GOT3 (cell line): ENCODE results near the gene IRF8.

Source experiments
- DNase-seq: peaks from one replicate; lab custom pipeline; 2025; ENCODE audit warnings: mixed read lengths; lab: John Stamatoyannopoulos, UW

Gene IRF8

GRCh38 chr16:85914423-85914794, 15.4 kb downstream of the IRF8 start:
- no peak for DNase-seq

- no peak for DNase-seq
Observed at GRCh38 chr16:85915125-85915845, 16.3 kb downstream of the IRF8 start.

GRCh38 chr16:85916141-85916890, 17.4 kb downstream of the IRF8 start:
- DNase-seq: no peak

- DNase-seq: no peak
Observed at GRCh38 chr16:85917012-85917411, 18.1 kb downstream of the IRF8 start.

DNA sequence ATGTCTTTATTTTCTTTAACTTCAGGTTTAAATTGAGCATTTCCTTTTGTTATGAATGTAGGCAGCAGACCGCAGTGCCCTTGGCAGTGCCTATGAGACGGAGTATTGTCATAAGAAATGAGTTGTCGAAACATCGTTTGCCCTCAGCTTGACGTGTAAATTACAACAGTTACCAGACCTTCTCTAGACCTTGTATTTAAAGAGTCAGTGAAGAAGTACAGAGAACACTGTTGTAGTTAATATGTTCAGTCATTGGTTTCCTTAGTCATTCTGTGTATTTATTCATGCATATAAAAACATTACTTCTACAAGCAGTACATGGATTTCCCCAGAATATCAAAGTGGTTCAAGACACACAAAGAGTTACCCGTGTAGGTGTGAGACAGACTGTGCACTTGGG, 19.0 kb downstream of the IRF8 start:
- DNase-seq: no peak

DNA sequence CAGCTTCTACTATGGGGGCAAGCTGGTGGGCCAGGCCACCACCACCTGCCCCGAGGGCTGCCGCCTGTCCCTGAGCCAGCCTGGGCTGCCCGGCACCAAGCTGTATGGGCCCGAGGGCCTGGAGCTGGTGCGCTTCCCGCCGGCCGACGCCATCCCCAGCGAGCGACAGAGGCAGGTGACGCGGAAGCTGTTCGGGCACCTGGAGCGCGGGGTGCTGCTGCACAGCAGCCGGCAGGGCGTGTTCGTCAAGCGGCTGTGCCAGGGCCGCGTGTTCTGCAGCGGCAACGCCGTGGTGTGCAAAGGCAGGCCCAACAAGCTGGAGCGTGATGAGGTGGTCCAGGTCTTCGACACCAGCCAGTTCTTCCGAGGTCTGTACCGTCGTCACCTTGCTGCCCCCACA, 19.5 kb downstream of the IRF8 start:
- no peak for DNase-seq

- no peak for DNase-seq
Observed at GRCh38 chr16:85919271-85920267, 20.6 kb downstream of the IRF8 start.

DNA sequence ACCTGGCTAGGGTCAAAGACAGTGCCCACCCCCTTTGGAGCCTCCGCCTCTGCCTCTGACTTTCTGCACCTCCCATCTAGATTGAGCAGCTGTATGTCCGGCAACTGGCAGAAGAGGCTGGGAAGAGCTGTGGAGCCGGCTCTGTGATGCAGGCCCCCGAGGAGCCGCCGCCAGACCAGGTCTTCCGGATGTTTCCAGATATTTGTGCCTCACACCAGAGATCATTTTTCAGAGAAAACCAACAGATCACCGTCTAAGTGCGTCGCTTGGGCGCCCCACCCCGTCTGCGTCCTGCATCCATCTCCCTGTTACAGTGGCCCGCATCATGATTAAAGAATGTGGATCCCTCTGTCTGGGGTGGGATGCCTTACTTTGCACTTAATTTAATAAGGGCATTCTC, 22.1 kb downstream of the IRF8 start:
- DNase-seq: no peak

DNA sequence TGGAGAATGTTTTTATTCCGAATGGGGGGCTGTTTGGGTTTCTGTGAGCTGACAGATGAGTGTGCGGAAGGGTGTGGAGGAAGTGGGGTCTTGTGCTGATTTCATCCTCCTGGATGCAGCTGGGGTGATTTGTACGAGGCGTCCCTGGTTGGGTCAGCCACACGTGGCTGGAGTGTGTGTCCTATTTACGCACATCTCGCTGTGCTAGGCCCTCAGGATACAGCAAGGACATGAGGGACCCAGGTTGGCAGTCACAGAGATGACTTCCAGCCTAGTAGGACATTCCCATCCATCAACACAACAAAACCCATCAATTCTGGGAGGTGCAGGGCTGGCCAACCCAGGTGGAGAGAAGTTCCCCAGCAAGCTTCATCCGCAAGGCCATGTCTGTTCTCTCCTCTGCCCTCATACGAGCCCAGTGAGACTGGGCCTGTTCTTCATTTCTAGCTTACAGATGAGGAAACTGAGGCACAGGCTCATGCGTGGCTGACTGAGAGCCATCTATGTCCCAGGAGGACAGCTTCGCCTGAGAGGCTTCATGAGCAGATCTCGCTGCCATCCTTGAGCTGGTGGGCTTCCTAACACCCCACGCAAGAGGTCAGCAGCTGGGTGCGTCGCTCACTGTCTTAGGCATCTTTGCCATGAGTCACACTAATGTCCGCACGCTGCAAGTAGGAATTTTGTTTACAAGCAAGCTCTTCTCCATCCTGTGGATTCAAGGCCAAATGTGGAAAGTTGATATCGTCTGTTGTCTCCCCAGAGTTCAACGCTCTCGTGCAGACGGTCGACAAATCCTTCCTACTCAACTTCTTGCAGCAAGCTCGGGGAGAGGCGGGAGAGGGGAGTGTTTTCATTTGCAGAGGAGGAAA, 24.4 kb downstream of the IRF8 start:
- no peak for DNase-seq

DNA sequence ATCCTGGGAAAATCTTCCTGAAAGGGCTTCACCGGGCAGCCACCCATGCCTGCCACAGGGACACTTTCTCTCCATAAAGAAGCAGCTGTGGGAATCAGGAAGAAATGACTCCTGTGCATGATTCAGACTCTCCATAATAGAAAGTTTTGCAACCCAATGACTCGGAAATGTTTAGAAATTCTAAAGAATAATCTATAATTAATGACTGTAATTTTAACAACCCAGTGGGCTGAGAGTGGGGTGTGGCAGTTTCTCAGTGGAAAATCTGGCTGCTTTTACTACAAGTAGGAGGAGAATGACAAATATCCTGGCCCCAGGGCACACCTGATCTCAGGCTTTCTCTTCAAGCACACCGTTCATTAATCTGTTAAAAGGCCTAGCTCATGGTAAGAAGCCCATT, 25.7 kb downstream of the IRF8 start:
- no peak for DNase-seq

DNA sequence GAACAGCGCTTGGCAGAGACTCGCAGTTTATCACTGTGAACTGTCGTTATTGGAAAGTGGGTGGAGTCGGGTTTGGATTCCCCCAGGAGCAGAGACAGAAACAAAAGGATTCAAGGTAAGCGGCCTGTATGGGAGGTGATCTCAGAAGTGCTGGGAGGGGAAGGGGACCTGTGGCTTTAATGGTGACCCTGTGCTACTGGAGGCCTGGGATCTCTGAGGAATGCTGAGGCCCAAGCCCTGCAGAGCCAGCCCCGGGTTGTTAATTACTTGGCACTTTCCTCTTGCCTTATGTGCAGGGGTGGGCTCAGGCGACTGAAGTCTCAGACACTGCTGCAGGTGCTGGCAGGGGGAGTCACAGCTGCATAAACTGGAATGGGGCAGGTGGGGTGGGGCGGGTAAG, 27.4 kb downstream of the IRF8 start:
- no peak for DNase-seq

DNA sequence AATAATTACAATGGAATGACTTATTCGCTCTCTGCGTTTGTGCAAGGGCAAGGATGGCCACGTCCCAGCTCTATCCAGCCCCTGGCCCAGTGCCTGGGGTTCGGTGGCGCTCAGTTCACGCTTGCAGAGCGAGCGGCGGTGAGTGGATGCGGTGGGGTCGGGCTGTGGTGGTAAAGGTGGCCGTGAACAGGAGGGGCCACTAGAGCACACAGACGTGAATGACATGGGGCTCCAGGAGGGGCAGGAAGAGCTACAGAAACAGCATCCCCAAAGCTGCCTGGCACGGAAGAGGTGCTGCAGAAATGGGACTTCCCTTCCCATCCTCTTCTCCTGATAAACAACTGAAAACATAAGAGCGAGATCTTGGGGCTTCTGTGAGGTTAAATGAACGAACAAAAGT, 28.4 kb downstream of the IRF8 start:
- no peak for DNase-seq

DNA sequence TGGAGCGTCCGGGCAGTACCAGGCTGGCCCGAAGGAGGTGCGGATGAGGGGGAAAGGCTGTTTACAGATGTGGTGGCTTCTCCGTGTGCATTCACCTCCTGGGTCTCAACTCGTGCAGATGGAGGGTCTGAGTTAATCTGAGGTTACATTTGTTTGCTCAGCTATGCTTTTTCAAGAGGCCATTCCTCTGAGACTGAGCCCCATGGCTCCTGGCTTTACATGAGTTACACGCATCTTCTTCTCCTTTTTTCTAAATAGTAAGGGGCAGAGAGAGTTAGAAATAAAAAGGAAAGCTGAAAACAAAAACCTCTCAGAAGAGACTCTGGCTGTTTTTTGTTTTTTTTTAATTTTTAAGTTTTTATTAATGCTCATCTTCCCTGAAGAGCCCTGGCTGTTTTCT, 29.0 kb downstream of the IRF8 start:
- no peak for DNase-seq

GRCh38 chr16:85928401-85928820, 29.4 kb downstream of the IRF8 start:
- DNase-seq: no peak

DNA sequence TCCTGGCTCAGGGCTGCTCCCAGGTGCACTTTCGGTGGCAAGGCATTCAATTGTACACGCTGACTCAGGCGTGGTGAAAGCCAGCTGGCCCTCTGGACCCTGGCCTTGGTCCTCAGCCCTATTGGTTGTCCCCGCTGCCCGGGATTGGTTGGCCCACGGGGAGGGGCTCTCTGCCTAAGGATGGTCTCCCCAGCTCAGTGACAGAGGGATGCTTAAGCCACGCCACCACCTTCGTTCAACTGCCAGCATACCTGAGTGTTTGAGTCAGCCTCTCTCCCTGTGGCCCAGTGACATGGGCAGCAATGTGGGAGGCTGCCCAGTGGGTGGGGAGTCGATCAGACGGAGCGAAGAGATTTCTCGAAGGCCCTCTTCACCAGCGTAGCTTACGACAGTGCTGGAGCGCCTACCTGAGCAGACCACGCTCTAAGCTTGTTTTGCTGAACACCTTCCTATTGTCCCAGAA, 30.3 kb downstream of the IRF8 start:
- DNase-seq: no peak

- no peak for DNase-seq
Observed at GRCh38 chr16:85930301-85930700, 31.3 kb downstream of the IRF8 start.

GRCh38 chr16:85931596-85932402, 32.8 kb downstream of the IRF8 start:
- no peak for DNase-seq

DNA sequence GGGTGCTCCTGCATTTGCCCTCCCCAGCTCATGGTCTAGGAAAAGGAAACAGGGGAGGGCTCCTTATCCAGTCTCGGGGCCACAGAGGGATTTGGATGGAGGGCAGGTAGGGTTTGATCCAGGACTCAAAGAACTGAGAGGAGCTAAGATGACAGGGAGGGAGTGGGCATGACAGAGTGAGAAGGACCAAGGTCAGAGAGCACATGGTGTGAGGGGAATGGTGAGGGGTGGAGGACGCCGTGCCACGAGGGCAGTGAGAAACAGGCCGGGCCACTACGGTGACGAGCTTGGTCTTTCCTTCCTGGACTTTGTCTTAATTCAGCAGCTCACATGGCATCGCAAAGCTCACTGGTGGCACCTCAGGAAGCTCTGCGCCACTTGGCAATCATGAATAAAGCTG, 35.2 kb downstream of the IRF8 start:
- DNase-seq: no peak

DNA sequence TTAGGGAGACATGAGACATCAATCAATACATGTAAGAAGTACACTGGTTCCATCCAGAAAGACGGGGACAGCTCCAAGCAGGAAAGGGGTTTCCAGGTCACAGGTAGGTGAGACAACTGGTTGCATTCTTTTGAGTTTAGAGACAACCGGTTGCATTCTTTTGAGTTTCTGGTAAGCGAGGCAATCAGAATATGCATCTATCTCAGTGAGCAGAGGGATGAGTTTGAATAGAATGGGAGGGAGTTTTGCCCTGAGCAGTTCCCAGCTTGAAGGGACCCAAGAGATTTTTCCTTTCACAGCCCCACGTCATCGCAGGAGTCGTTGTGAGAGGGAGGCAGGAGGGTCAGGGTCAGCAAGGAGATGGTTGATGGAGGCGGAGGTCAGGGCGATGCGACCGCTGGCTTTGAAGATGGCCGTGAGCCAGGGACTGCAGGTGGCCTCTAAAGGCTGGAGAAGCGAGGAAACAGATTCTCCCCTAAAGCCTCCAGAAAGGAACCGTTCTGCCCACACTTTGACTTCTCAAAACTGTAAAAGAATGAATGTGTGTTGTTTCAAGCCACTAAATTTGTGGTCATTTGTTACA, 36.5 kb downstream of the IRF8 start:
- DNase-seq: no peak
